HG02588 (cell line): Measurements from ENCODE around the gene SLC9A6.
"Not testable (repeated sequence)": the region's sequence is repeated elsewhere in the genome, so short reads cannot be mapped to it uniquely, and the experiment has no call there.

Experiments used
- ATAC-seq: cut with Tn5 transposase; IDR thresholded peaks from one replicate; pipeline ENCODE4 v1.9.1; 2021; ENCODE audit warnings: mild to moderate bottlenecking, moderate library complexity; ENCODE audit not compliant: unreplicated experiment

The SLC9A6 gene

DNA sequence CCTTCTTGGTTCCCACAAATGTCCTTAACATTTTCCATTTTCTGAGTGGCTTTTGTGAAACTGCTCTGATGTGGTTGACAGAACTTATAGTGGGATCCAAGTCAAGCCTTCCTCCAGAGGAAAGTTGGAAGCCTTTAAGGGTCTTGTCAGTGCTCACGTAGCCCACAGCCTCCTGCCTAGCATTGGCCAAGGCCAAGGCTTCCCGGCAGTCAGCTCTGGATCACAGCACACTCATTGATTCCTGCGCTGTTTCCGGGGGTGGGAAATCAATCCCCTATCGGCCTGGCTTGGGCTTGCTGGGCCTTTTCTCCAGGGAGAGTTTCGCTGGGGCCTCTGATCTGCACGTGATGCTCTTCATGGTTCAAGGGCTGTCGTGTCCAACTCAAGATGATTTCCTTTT is 76.1 kb downstream of the SLC9A6 start:
- no peak for ATAC-seq

DNA sequence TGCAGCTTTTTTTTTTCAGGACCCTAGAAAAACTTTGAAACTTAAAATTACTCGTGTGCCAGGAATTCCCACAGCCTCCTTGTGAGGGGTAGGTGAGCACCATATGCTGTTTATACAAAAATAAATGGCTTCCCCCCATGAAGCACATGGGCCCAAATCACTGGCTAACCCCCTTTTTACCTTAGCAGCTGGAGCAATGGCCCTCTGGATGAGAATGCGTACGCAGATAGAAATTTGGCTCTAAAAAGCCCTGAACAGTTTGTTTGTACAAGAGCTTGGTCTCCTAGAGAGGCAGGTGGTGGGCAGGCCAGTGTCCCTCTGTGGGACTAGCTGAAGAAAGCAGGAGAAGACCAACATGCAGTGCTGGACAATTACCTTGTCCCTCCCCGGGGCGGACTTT is 76.5 kb downstream of the SLC9A6 start:
- ATAC-seq, result no peak

DNA sequence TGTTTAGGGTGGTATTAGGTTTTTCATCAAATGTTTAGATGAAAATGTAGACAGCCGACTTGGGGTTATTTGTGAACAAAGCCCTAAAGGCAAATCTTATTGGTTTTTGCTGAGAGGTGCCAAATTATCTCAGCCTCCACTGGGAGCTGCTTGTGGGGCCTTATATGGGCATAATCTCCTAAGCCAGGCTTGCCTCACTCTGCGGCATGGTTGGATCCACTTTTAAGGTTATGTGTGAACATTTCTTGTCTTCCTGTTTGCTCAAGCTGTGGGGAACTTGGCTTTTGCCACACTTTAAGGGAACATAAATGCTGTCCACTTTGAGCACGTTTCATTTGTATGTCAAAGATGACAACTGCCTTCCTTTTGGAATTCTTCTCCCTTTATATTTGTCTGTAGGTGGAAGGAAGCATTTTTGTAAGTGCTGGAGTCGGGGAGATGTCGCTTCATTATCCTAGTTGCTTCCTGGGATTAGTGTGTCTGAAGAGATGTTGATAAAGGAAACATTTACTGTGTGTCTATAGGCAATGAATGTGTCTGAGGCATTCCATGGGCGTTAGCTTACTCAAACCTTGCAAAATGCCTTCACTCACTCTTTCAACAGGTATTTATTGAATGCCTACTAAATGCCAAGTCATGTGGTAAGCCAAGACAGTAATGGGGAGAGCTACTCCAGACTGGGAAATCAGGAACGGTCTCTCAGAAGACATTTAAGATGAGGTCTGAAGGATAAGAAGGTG is 78.3 kb downstream of the SLC9A6 start:
- no peak for ATAC-seq

DNA sequence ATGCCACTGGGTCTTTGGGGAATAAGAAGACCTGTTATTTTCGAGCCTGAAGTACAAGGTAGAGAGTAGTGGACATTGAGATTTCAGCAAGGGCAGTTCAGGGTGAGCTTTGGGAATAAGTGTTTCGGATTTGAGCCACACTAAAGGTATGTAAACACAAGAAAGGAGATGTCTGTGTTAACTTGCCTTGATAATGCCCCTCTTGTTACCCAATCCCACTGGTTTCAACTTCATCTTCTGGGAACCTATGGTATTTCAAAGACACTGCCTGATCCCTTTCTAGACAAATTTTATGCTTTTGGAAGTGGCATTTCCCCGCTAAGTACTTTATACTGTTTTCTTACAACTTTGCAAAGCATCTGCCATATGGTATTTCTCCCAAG is 79.4 kb downstream of the SLC9A6 start:
- no peak for ATAC-seq

DNA sequence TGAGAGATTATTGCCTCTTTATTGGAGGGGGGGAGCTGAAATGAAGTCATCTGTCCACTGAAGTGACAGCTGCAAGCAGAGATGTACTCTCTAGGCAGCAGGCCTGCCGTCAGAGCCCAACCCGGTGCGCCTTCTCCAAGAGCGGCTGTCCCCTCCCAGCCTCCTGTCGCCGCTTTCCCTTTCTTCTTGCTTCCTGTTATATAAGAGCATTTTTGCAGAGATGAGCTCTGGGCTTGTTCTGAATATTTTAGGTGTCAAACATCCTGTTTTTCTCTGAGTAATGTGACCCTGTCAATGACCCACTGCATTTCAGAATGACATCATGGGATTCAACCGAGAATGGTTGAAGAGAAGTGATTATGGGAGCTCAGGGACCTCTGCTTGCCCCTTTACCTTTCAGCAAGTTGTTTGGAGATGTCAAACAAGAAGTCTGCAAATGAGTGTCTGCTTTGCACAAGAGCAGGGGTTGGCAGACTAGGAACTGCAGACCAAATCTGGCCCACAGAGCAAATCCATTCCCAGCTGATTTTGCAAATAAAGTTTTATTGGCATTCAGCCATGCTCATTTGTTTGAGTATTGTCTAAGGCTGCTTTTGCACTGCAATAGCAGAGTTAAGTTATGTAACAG is 79.9 kb downstream of the SLC9A6 start:
- no peak for ATAC-seq

DNA sequence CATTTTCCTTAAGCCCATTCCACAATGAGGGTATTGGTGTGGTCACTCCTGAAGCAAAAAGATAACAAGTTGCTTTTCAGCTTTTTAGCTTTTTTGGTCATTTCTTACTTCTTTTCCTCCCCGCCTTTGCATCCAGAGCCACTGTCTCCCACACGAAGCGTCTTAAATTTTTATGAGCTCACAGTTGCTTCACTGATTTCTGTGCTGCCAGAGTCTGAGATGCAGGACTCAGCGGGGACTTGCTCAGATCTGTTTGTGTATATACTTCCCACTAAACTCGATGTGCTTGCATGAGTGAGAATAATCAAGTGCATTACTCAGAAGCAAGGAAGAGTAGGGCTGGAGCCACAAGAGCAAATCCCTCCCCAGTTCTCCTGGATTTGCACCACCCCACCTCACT is 81.9 kb downstream of the SLC9A6 start:
- no peak for ATAC-seq

DNA sequence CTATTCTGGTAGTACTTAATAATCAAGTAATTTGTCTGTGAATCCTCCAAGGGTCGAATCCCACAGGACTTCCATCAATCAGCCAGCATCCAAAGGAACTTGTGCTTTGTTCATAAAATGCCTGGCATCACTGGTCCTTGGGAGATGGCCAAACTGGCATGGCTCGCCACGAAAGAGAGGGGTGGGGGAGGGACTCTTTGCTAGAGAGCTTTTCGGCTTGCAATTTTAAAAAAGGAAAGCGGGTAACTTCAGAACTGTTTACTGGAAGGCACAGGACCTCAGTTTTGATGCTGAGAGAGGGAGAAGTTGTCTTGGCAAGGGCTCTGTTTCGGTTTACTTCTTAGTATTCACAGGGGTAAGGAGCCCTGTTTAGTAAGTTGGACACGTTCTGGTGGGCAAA is 82.7 kb downstream of the SLC9A6 start:
- ATAC-seq, result no peak

DNA sequence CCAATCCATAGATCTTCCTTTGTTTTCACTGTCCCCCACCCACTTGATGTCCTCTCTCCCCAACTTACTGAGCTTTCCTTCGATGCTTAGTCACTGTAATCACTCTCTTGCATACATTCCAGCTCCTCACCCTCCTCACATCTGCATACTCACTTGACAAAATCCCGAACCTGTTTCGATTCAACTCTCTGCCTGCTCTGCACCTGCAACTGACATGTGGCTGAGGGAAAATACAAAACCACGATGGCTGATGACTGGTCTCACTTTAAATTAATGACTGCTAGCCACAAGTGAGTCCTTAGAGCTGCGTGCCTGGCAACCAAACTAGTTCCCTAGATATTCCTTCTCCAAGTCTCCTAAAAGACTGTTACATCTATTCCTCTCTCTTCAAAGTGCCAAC is 91.7 kb downstream of the SLC9A6 start:
- ATAC-seq, result no peak

DNA sequence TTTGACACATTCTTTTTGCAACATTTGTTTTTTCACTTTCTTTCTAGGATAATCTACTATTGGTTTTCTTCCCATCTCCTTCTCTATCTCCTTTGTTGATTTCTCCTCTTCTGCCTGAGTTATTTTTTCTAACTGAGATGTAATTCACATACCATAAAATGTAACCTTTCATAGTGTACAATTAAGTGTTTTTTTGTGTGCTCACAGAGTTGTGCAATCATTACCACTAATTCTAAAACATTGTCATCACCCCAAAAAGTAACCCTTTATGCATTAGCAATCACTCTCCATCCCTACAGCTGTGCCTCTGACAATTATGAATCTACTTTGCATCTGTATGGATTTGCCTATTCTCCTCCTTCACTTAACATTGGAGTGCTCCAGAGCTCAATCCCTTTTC is 95.5 kb downstream of the SLC9A6 start:
- no peak for ATAC-seq

DNA sequence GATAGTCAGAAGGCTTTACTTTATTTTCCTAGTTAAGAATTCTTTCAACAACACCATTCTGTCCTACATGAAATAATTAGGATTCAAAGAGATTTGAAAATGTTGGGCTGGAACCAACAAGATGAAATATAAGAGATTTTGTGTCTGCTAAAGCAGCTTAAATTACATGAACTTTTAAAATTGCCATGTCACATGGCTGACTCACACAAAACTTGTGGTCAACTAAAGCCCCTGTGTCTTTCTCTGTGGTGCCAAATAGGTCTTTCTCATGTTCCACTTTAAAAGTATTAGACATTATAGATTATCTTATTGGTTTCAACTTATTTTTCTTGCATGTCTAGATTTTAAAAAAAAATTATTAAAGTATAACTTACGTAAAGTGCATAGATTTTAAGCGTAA is 101.3 kb downstream of the SLC9A6 start:
- ATAC-seq, result no peak

DNA sequence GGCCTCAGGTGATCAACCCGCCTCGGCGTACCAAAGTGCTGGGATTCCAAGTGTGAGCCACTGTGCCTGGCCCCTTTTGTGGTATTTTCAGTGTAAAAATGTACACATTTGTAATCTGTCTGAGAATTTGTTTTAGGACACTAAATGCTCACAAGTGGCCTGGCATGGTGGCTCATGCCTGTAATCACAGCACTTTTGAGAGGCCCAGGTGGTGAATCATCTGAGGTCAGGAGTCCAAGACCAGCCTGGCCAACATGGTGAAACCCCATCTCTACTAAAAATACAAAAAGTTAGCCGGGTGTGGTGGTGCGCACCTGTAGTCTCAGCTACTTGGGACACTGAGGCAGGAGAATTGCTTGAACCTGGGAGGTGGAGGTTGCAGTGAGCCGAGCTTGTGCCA is 106.7 kb downstream of the SLC9A6 start:
- ATAC-seq, result not testable (repeated sequence)

DNA sequence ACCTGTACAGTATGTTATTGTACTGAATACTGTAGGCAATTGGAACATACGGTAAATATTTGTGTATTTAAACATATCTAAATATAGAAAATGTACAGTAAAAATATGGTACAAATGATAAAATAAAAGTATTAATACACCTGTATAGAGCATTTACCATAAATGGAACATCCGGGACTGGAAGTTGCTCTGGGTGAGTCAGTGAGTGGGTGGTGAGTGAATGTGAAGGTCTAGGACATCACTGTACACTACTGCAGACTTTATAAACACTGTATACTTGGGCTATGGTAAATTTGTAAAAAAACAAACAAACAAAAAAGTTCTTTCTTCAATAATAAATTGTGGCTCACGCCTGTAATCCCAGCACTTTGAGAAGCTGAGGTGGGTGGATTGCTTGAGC is 109.7 kb downstream of the SLC9A6 start:
- ATAC-seq, result no peak
